ENCODE results near the gene SRRD.

The SRRD gene

GRCh38 chr22:26522012-26522411 is 38.3 kb downstream of the SRRD start:
- Histone ChIP-seq H3K4me1 (ENCODE audit: low read depth, poor library complexity, severe bottlenecking) (peaks cover 9% of the 10 kb centered on the region), H3K79me2 (ENCODE audit: insufficient read depth, low read depth) (no peaks in the 10 kb centered on the region), H2AFZ (ENCODE audit: low read depth) (no peak overlapping the region), H3K4me2 (no peak overlapping the region), H4K20me1 (ENCODE audit: insufficient read depth) (no peaks in the 10 kb centered on the region), H3K4me3 (IDR thresholded peaks at IDR 0.05; ENCODE audit: insufficient read depth, low read depth, low read length) (no peak overlapping the region), H3K36me3 (ENCODE audit: insufficient read depth) (peaks cover 6% of the 10 kb centered on the region; the same call in 1 of the 2 replicates), H3K9ac (no peak overlapping the region), H3K27me3 (ENCODE audit: insufficient read depth, low read depth) (no peaks in the 10 kb centered on the region), H3K27ac (no peak overlapping the region)
- TF ChIP-seq CTCF (conservative IDR thresholded peaks at IDR 0.05; ENCODE audit: low read depth, low read length), result no peak

GRCh38 chr22:26522592-26522991 is 38.9 kb downstream of the SRRD start:
- TF ChIP-seq CTCF (conservative IDR thresholded peaks at IDR 0.05; ENCODE audit: low read depth, low read length), result no peak
- H3K27me3 ChIP-seq (ENCODE audit: insufficient read depth, low read depth), result no peaks in the 10 kb centered on the region
- H3K4me3 ChIP-seq (IDR thresholded peaks at IDR 0.05; ENCODE audit: insufficient read depth, low read depth, low read length), result no peak overlapping the region
- H3K4me2 ChIP-seq, result no peak overlapping the region
- H3K9ac ChIP-seq, result no peak overlapping the region
- H3K79me2 ChIP-seq (ENCODE audit: insufficient read depth, low read depth), result no peaks in the 10 kb centered on the region
- H2AFZ ChIP-seq (ENCODE audit: low read depth), result no peak overlapping the region
- no peak overlapping the region for H3K27ac ChIP-seq
- no peaks in the 10 kb centered on the region for H4K20me1 ChIP-seq (ENCODE audit: insufficient read depth)
- peaks cover 6% of the 10 kb centered on the region; the same call in 1 of the 2 replicates for H3K36me3 ChIP-seq (ENCODE audit: insufficient read depth)
- peaks cover 6% of the 10 kb centered on the region for H3K4me1 ChIP-seq (ENCODE audit: low read depth, poor library complexity, severe bottlenecking)

GRCh38 chr22:26524870-26525269 is 41.2 kb downstream of the SRRD start:
- Histone ChIP-seq H3K27ac (no peak overlapping the region), H3K36me3 (ENCODE audit: insufficient read depth) (peaks cover 6% of the 10 kb centered on the region; the same call in 1 of the 2 replicates), H2AFZ (ENCODE audit: low read depth) (no peak overlapping the region)

GRCh38 chr22:26525946-26526564 is 42.4 kb downstream of the SRRD start:
- peaks cover 20% of the 10 kb centered on the region for H3K4me1 ChIP-seq (ENCODE audit: low read depth, poor library complexity, severe bottlenecking)
- H3K79me2 ChIP-seq (ENCODE audit: insufficient read depth, low read depth), result no peaks in the 10 kb centered on the region; the same call in 1 of the 2 replicates
- H3K9ac ChIP-seq, result no peak overlapping the region
- TF ChIP-seq CTCF (conservative IDR thresholded peaks at IDR 0.05; ENCODE audit: low read depth, low read length), result no peak
- H4K20me1 ChIP-seq (ENCODE audit: insufficient read depth), result no peaks in the 10 kb centered on the region
- H3K27me3 ChIP-seq (ENCODE audit: insufficient read depth, low read depth), result no peaks in the 10 kb centered on the region
- H3K36me3 ChIP-seq (ENCODE audit: insufficient read depth), result peaks cover 6% of the 10 kb centered on the region; the same call in 1 of the 2 replicates
- no peak overlapping the region for H3K4me2 ChIP-seq
- no peak overlapping the region for H2AFZ ChIP-seq (ENCODE audit: low read depth)
- H3K27ac ChIP-seq, result no peak overlapping the region
- H3K4me3 ChIP-seq (IDR thresholded peaks at IDR 0.05; ENCODE audit: insufficient read depth, low read depth, low read length), result no peak overlapping the region

More at GRCh38 chr22:26524870-26525269, 41.2 kb downstream of the SRRD start:
- H3K27me3 ChIP-seq (ENCODE audit: insufficient read depth, low read depth), result no peaks in the 10 kb centered on the region
- TF ChIP-seq CTCF (conservative IDR thresholded peaks at IDR 0.05; ENCODE audit: low read depth, low read length), result no peak
- H4K20me1 ChIP-seq (ENCODE audit: insufficient read depth), result no peaks in the 10 kb centered on the region
- H3K79me2 ChIP-seq (ENCODE audit: insufficient read depth, low read depth), result no peaks in the 10 kb centered on the region
- H3K9ac ChIP-seq, result no peak overlapping the region
- H3K4me3 ChIP-seq (IDR thresholded peaks at IDR 0.05; ENCODE audit: insufficient read depth, low read depth, low read length), result no peak overlapping the region
- H3K4me2 ChIP-seq, result no peak overlapping the region
- H3K4me1 ChIP-seq (ENCODE audit: low read depth, poor library complexity, severe bottlenecking), result peaks cover 9% of the 10 kb centered on the region
